Vagina (tissue), 2 donors: ENCODE measurements around the gene PICALM. TPM values are rescaled to one million over a fixed set of nuclear protein-coding genes. Genes with fewer than 3 reads are reported as not detected.

ENCODE experiments used
- DNase-seq, 2 donors: peaks; one replicate each; pipeline ENCODE4 v3.0.0-alpha.2; 2017; ENCODE audit errors: extremely low spot score in 2 of 2
- H3K27ac ChIP-seq: fragments of 200-600 bp; sonication (generic); one replicate; pipeline ENCODE4 v1.5.1; 2019
- H3K27me3 ChIP-seq: fragments of 200-600 bp; sonication (generic); one replicate; pipeline ENCODE4 v1.5.1; 2019
- H3K36me3 ChIP-seq, 2 donors: fragments of 200-600 bp; sonication (generic); one replicate each; pipeline ENCODE4 v1.5.1; 2017 to 2019
- H3K4me1 ChIP-seq: fragments of 200-600 bp; sonication (generic); one replicate; pipeline ENCODE4 v1.5.1; 2019
- H3K4me3 ChIP-seq, 2 donors: fragments of 200-600 bp; sonication (generic); 1 replicate in 1 of 2; 2 replicates in 1 of 2; pipeline ENCODE4 v1.5.1; 2016 to 2019
- H3K9me3 ChIP-seq: fragments of 200-600 bp; sonication (generic); one replicate; pipeline ENCODE4 v1.5.1; 2019
- POLR2A ChIP-seq, 2 donors: fragments of 450-650 bp; IDR thresholded peaks; one replicate each; pipeline ENCODE4 v1.6.1; 2017; ENCODE audit warnings: antibody characterized with exemption in 2 of 2, mild to moderate bottlenecking in 2 of 2, moderate library complexity in 2 of 2
- POLR2AphosphoS5 ChIP-seq, 2 donors: sonication (generic); formaldehyde crosslinking; IDR thresholded peaks; one replicate each; pipeline ENCODE4 v1.9.0; 2017; ENCODE audit warnings: antibody characterized with exemption in 2 of 2, mild to moderate bottlenecking in 2 of 2, low read depth in 1 of 2; ENCODE audit not compliant: insufficient read depth in 1 of 2
- intact Hi-C: fragments of 100-400 bp; cut with DNase I; formaldehyde crosslinking; loops from one replicate; pipeline ENCODE4 v1.15.1; 2023
- total RNA-seq: library from RNA; depleted of rRNA; stranded (reverse); fragments of >200 nt; gene quantifications from one replicate; pipeline ENCODE4 v1.2.3, GENCODE V29; 2016
- TF ChIP-seq, protein P1 (sequence below), 3 experiments: fragments of 450-650 bp in 2 of 3; fragments of 200-600 bp in 1 of 3; sonication (generic) in 1 of 3; IDR thresholded peaks; one replicate each; pipeline ENCODE4 v1.5.1; 2017 to 2019; ENCODE audit warnings: antibody characterized with exemption in 3 of 3, mild to moderate bottlenecking in 2 of 3, moderate library complexity in 2 of 3

PICALM gene
- total RNA-seq, 1 donor from 2014 or later = 237 TPM

DNA sequence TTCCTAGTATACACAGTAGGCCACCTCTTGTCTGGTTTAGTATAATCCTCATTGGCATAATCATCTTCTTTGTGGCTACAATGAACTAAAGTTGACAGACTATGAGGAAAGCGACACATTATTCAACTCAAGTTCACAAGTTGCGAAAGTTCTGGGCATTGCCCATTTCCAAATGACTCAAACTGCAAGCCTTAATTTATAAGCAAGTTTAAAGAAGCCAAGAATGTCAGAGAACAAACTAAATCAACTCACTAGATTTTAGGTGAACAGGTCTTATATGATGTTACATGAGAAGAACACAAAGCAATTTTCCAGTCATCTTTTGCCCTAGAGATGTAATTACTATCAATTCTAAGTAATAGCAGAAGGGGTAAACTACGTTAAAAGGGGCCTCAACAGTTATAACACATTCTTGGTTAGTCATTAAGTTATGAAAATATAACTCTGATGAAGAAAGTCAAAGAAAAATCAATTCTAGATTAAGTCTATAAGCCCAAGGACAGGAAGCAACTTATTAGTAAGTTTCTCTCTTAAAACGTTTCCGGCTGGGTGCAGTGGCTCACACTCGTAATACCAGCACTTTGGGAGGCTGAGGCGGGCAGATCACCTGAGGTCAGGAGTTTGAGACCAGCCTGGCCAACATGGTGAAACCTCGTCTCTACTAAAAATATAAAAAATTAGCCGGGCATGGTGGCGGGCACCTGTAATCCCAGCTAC, 21.5 kb downstream of the PICALM start:
- no peak overlapping the region for H3K27ac ChIP-seq
- no peaks in the 10 kb centered on the region for H3K9me3 ChIP-seq
- H3K27me3 ChIP-seq = no peaks in the 10 kb centered on the region
- H3K4me1 ChIP-seq = peaks cover 93% of the 10 kb centered on the region
- peak in 1 of 2 donors; percentile 22 for TF ChIP-seq POLR2AphosphoS5 (IDR thresholded peaks at IDR 0.05; ENCODE audit: insufficient read depth in 1 of 2, low read depth in 1 of 2)
- TF ChIP-seq POLR2A (IDR thresholded peaks at IDR 0.05) = no peak
- H3K36me3 ChIP-seq = no peaks in the 10 kb centered on the region
- no peak overlapping the region for H3K4me3 ChIP-seq
- intact Hi-C loops = loop anchor here (10.0 kb wide), 1 partner anchor 147 kb away; no protein-coding TSS in a partner anchor
- DNase-seq = no peak

DNA sequence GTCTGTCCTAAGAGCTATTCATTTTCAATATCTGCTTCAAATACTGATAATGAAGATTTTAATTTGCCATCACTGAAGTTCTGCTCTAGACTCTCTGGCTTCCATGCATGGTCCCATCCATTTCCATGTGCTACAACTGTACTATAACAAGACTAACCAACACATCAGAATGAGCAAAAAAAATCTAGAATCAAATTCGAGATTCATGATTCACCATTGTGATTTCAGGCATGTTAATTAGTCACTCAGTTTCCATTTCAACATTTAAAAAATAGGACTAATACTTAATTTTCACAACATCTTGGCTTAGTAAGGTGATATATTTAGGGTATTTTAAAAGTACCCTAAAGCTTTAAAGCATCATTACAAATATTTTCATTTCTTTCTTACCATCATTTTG, 22.8 kb downstream of the PICALM start:
- TF ChIP-seq POLR2A (IDR thresholded peaks at IDR 0.05) = no peak
- TF ChIP-seq POLR2AphosphoS5 (IDR thresholded peaks at IDR 0.05; ENCODE audit: insufficient read depth in 1 of 2, low read depth in 1 of 2) = no peak
- TF ChIP-seq, protein P1, sequence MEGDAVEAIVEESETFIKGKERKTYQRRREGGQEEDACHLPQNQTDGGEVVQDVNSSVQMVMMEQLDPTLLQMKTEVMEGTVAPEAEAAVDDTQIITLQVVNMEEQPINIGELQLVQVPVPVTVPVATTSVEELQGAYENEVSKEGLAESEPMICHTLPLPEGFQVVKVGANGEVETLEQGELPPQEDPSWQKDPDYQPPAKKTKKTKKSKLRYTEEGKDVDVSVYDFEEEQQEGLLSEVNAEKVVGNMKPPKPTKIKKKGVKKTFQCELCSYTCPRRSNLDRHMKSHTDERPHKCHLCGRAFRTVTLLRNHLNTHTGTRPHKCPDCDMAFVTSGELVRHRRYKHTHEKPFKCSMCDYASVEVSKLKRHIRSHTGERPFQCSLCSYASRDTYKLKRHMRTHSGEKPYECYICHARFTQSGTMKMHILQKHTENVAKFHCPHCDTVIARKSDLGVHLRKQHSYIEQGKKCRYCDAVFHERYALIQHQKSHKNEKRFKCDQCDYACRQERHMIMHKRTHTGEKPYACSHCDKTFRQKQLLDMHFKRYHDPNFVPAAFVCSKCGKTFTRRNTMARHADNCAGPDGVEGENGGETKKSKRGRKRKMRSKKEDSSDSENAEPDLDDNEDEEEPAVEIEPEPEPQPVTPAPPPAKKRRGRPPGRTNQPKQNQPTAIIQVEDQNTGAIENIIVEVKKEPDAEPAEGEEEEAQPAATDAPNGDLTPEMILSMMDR (IDR thresholded peaks at IDR 0.05) = no peak
- Histone ChIP-seq H3K27ac (no peak overlapping the region), H3K4me3 (no peak overlapping the region), H3K4me1 (peaks cover 89% of the 10 kb centered on the region), H3K9me3 (no peaks in the 10 kb centered on the region), H3K36me3 (no peaks in the 10 kb centered on the region), H3K27me3 (no peaks in the 10 kb centered on the region)
- intact Hi-C loops = loop anchor here (10.0 kb wide), 1 partner anchor 149 kb away; no protein-coding TSS in a partner anchor
- DNase-seq = no peak

DNA sequence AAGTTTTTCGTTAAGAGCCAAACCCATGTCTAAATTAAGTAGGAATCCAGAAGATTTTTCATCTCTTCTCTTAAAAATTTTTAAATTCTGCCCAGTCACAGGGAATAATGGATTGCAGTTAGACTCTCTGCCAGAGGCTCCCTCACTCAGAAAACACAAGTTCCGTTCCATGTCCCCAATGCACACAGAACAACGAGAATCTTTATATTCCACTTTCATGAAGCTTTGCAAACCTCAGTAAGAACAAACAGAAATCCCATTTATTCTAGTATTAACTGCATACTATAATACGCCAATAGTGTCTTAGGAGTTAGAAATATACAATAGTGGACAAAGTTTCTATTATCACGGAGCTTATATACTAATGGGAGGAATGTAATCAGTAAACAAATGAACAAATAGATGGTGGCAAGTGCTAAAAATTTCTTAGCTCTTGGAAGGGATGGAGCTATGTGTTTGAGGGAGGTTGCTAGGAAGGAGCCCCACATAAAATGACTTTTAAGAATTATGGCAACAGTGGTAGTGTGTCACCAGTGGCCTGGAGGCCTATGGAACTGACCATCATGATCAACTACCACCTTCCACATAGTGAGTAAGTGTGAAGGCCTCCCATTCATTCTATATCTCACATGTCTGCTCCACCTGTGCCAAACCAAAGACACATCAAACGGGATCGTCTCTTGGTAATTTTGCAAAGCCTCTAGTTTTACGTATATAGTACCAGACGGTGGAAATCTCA, 24.9 kb downstream of the PICALM start:
- peaks cover 77% of the 10 kb centered on the region for H3K4me1 ChIP-seq
- no peak for DNase-seq
- H3K36me3 ChIP-seq = no peaks in the 10 kb centered on the region
- intact Hi-C loops = loop anchor here (10.0 kb wide), 1 partner anchor 151 kb away; no protein-coding TSS in a partner anchor
- H3K27ac ChIP-seq = no peak overlapping the region
- TF ChIP-seq POLR2AphosphoS5 (IDR thresholded peaks at IDR 0.05; ENCODE audit: insufficient read depth in 1 of 2, low read depth in 1 of 2) (no peak), POLR2A (IDR thresholded peaks at IDR 0.05) (no peak)
- TF ChIP-seq, protein P1 (IDR thresholded peaks at IDR 0.05) = no peak
- no peak overlapping the region for H3K4me3 ChIP-seq
- no peaks in the 10 kb centered on the region for H3K27me3 ChIP-seq
- no peaks in the 10 kb centered on the region for H3K9me3 ChIP-seq

DNA sequence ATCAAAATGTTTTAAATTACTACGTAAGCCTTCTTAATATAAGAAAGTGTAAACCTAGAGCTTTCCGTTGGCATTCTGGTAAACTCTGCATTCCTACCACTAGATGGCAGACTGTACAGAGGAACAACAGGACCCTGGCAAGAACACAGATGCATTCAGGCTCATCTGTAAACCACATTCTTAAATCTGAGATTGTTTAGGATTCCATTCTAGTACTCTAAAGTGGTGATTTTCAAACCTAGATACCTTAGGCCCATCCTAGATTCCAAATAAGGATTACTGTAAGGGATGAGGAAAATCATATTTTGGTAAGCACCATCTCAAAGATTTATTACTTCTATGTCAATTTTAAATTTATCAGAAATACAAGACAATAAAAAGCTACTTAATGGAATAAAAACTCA, 26.9 kb downstream of the PICALM start:
- no peaks in the 10 kb centered on the region for H3K27me3 ChIP-seq
- H3K4me1 ChIP-seq = peaks cover 59% of the 10 kb centered on the region
- intact Hi-C loops = loop anchor here (10.0 kb wide), 1 partner anchor 153 kb away; no protein-coding TSS in a partner anchor
- no peaks in the 10 kb centered on the region for H3K9me3 ChIP-seq
- DNase-seq = no peak
- TF ChIP-seq, protein P1 (IDR thresholded peaks at IDR 0.05) = peak; percentile 82 to 99 (median 93)
- TF ChIP-seq POLR2A (IDR thresholded peaks at IDR 0.05) = no peak
- peak in 1 of 2 donors; percentile 93 for TF ChIP-seq POLR2AphosphoS5 (IDR thresholded peaks at IDR 0.05; ENCODE audit: insufficient read depth in 1 of 2, low read depth in 1 of 2)
- H3K4me3 ChIP-seq = peak overlapping the region; percentile 12 to 23
- no peaks in the 10 kb centered on the region for H3K36me3 ChIP-seq
- peak overlapping the region; percentile 59 for H3K27ac ChIP-seq

GRCh38 chr11:86040919-86041850, 27.7 kb downstream of the PICALM start:
- TF ChIP-seq POLR2A (IDR thresholded peaks at IDR 0.05) = no peak
- TF ChIP-seq, protein P1 (IDR thresholded peaks at IDR 0.05) = no peak
- Histone ChIP-seq H3K27me3 (no peaks in the 10 kb centered on the region), H3K4me1 (peaks cover 51% of the 10 kb centered on the region), H3K4me3 (peak overlapping the region; percentile 12 to 23), H3K36me3 (no peaks in the 10 kb centered on the region), H3K27ac (peak overlapping the region; percentile 59), H3K9me3 (no peaks in the 10 kb centered on the region)
- DNase-seq = no peak
- intact Hi-C loops = loop anchor here (10.0 kb wide), 1 partner anchor 154 kb away; no protein-coding TSS in a partner anchor
